HUES48 (cell line): ENCODE data around the gene NEUROD1.

Source experiments
- H3K27ac ChIP-seq: one replicate; pipeline ENCODE4 v1.7.0; 2013; ENCODE audit warnings: low read depth, low read length, inconsistent platforms
- H3K27me3 ChIP-seq: 2 replicates; pipeline ENCODE4 v1.6.1; 2013; ENCODE audit warnings: mild to moderate bottlenecking, low read length; ENCODE audit not compliant: control insufficient read depth, insufficient read depth
- H3K36me3 ChIP-seq: 2 replicates; pipeline ENCODE4 v1.6.1; 2013; ENCODE audit warnings: low read length; ENCODE audit not compliant: control insufficient read depth, insufficient read depth
- H3K4me1 ChIP-seq: 2 replicates; pipeline ENCODE4 v1.6.1; 2013; ENCODE audit warnings: mild to moderate bottlenecking, low read length; ENCODE audit not compliant: control insufficient read depth, insufficient read depth
- H3K4me3 ChIP-seq: 2 replicates; pipeline ENCODE4 v1.5.1; 2013; ENCODE audit warnings: mild to moderate bottlenecking, low read depth, low read length
- H3K9ac ChIP-seq: 2 replicates; pipeline ENCODE4 v1.6.1; 2013; ENCODE audit warnings: mild to moderate bottlenecking, low read depth, low read length, moderate library complexity
- H3K9me3 ChIP-seq: 2 replicates; pipeline ENCODE4 v1.6.1; 2013; ENCODE audit warnings: low read length; ENCODE audit not compliant: control insufficient read depth, insufficient read depth

Gene NEUROD1

DNA sequence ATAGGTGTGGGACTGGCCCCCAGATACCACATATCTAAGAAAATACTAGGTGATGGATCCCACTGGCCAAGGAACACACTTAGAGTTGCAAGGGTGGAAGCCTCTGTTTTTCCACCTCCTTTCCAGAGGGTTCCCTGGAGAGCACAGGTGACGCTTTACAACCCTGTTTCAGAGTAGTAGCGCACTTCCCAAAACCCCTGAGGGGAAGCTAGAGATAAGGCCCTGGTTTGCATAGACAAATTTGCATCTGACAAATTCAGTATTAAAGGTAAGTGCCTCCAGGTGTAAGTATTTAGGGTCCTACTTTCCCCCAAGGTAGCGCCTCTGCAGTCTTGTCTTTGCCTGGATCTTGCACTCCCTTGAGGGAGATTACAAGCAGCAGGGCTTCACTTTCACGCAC lies 22.9 kb downstream of the NEUROD1 start:
- Histone ChIP-seq H3K4me3 (peak overlapping the region; percentile 72), H3K27me3 (peaks cover 92% of the 10 kb centered on the region), H3K9me3 (no peaks in the 10 kb centered on the region), H3K4me1 (peaks cover 28% of the 10 kb centered on the region), H3K9ac (no peak overlapping the region), H3K27ac (no peak overlapping the region), H3K36me3 (no peaks in the 10 kb centered on the region)

GRCh38 chr2:181656450-181657291 lies 23.6 kb downstream of the NEUROD1 start, which contains the start of gene CERKL:
Gene CERKL (minus strand): TSS chr2:181657105. CDS start chr2:181657006, 99 bp downstream.
- Histone ChIP-seq H3K36me3 (no peaks in the 10 kb centered on the region), H3K9me3 (no peaks in the 10 kb centered on the region), H3K9ac (no peak within 1 kb of the TSS), H3K27me3 (peaks cover 88% of the 10 kb centered on the region), H3K4me1 (peaks cover 28% of the 10 kb centered on the region), H3K27ac (no peak within 1 kb of the TSS), H3K4me3 (peak within 1 kb of the TSS; percentile 72)

- peaks cover 85% of the 10 kb centered on the region for H3K27me3 ChIP-seq
- H3K27ac ChIP-seq, result no peak overlapping the region
Measured at GRCh38 chr2:181655519-181655918, 24.8 kb downstream of the NEUROD1 start.

GRCh38 chr2:181649436-181649979 lies 30.8 kb downstream of the NEUROD1 start:
- H3K27ac ChIP-seq, result no peak overlapping the region
- no peaks in the 10 kb centered on the region for H3K36me3 ChIP-seq

More at GRCh38 chr2:181655519-181655918, 24.8 kb downstream of the NEUROD1 start:
- no peaks in the 10 kb centered on the region for H3K36me3 ChIP-seq
- peaks cover 28% of the 10 kb centered on the region for H3K4me1 ChIP-seq
- no peaks in the 10 kb centered on the region for H3K9me3 ChIP-seq
- H3K4me3 ChIP-seq, result peak overlapping the region; percentile 72
- no peak overlapping the region for H3K9ac ChIP-seq

DNA sequence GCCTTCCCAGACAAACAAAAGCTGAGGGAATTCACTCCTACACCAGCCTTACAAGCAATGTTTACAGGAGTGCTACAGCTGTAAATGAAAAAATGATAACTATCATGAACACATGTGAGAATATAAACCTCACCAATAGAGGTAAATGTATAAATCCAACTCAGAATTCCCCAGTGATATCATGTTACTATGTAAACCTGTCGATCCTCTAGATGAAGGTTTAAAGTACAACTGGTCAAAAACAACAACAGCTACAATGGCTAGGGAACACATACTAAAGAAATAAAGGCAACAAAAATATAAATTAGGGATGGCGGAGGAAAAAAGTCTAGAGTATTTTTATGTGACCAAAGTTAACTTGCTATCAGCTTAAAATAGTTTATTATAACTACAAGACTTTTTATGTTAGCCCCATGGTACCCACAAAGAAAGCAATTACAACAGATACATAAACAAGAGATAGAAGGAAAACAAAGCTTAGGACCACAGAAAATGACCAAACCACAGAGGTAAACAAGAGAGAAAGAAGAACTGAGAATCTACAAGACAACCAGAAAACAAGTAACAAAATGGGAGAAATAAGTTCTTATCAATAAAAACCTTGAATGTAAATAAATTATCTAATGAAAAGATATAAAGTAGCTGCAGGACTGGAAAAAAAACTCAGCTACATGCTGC lies 31.7 kb downstream of the NEUROD1 start:
- Histone ChIP-seq H3K9me3 (no peaks in the 10 kb centered on the region), H3K36me3 (no peaks in the 10 kb centered on the region), H3K4me3 (no peak overlapping the region), H3K9ac (no peak overlapping the region), H3K4me1 (no peaks in the 10 kb centered on the region), H3K27me3 (peaks cover 20% of the 10 kb centered on the region), H3K27ac (no peak overlapping the region)

More at GRCh38 chr2:181649436-181649979, 30.8 kb downstream of the NEUROD1 start:
- H3K9ac ChIP-seq, result no peak overlapping the region
- no peaks in the 10 kb centered on the region for H3K9me3 ChIP-seq
- no peaks in the 10 kb centered on the region for H3K4me1 ChIP-seq
- no peak overlapping the region for H3K4me3 ChIP-seq
- peaks cover 29% of the 10 kb centered on the region for H3K27me3 ChIP-seq

DNA sequence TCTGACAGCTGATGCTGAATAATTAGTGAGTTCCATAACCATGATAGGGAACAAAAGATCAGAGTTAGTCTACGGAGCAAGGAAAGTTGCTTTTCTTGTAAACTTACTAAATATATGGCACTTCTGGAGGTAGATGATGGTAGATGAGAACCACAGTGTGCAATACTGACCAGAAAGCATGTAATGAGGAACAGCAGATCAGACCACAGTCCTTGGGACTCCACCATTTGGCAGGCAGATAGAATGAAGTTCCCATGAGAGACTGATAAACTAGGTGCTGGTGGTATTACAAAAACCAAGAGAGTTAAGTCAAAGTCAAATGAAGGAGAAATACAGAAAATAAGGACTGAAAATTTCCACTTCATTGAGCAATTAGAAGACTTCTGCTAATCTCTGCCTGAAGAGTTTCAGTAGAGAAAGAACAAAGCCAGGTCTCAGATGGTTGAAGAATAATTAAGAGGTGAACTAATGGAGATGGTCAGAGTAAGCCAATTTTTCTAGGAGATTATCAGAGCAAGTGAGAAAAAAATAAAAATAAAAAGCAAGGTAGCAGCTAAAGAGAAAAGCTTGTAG lies 33.8 kb downstream of the NEUROD1 start:
- H3K4me3 ChIP-seq, result no peak overlapping the region
- no peaks in the 10 kb centered on the region for H3K36me3 ChIP-seq
- no peaks in the 10 kb centered on the region for H3K9me3 ChIP-seq
- H3K27ac ChIP-seq, result no peak overlapping the region
- H3K9ac ChIP-seq, result no peak overlapping the region
- peaks cover 7% of the 10 kb centered on the region for H3K27me3 ChIP-seq
- H3K4me1 ChIP-seq, result no peaks in the 10 kb centered on the region

- Histone ChIP-seq H3K27ac (no peak overlapping the region), H3K36me3 (no peaks in the 10 kb centered on the region), H3K4me3 (no peak overlapping the region)
Measured at GRCh38 chr2:181643151-181643550, 37.2 kb downstream of the NEUROD1 start.

DNA sequence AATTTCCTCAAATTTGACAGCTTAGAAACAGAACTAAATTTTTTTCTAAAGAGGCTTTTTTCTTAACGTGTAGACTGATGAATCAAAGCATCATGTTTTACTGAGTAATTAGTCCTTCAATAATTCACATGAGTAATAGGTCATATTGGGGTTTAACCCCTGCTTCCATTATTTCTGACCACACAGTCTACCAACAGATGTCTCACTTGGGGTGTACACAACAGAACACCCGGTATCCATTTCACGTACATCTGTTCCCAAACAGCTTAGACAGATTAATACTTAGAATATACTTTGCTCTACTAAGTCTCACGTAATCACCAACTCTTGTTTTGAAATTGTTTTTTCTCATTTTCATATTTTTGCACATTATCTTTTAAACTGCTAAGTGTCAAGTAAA lies 38.2 kb downstream of the NEUROD1 start:
- no peak overlapping the region for H3K4me3 ChIP-seq
- H3K27ac ChIP-seq, result no peak overlapping the region
- no peaks in the 10 kb centered on the region for H3K4me1 ChIP-seq

More at GRCh38 chr2:181643151-181643550, 37.2 kb downstream of the NEUROD1 start:
- Histone ChIP-seq H3K9ac (no peak overlapping the region), H3K4me1 (no peaks in the 10 kb centered on the region), H3K27me3 (no peaks in the 10 kb centered on the region; the same call in 1 of the 2 replicates), H3K9me3 (no peaks in the 10 kb centered on the region)

GRCh38 chr2:181639686-181640085 lies 40.6 kb downstream of the NEUROD1 start:
- no peaks in the 10 kb centered on the region for H3K4me1 ChIP-seq
- no peak overlapping the region for H3K27ac ChIP-seq
- H3K9me3 ChIP-seq, result no peaks in the 10 kb centered on the region
- no peaks in the 10 kb centered on the region for H3K36me3 ChIP-seq
- H3K9ac ChIP-seq, result no peak overlapping the region
- H3K4me3 ChIP-seq, result no peak overlapping the region
- no peaks in the 10 kb centered on the region for H3K27me3 ChIP-seq

More for the DNA sequence above, 38.2 kb downstream of the NEUROD1 start:
- Histone ChIP-seq H3K9me3 (no peaks in the 10 kb centered on the region), H3K36me3 (no peaks in the 10 kb centered on the region), H3K9ac (no peak overlapping the region), H3K27me3 (no peaks in the 10 kb centered on the region; the same call in 1 of the 2 replicates)

GRCh38 chr2:181632733-181633401 lies 47.5 kb downstream of the NEUROD1 start:
- H3K9ac ChIP-seq, result no peak overlapping the region

More at GRCh38 chr2:181632733-181633401, 47.5 kb downstream of the NEUROD1 start:
- H3K9me3 ChIP-seq, result no peaks in the 10 kb centered on the region
- H3K4me3 ChIP-seq, result no peak overlapping the region
- no peak overlapping the region for H3K27ac ChIP-seq
- H3K27me3 ChIP-seq, result no peaks in the 10 kb centered on the region
- H3K4me1 ChIP-seq, result 0 out of 2 replicates have a peak, but pooled peaks cover 3% of the 10 kb centered on the region
- no peaks in the 10 kb centered on the region for H3K36me3 ChIP-seq
